Activated T-helper 1 cell treated with anti-CD3 and anti-CD28 coated beads, Interleukin-2, amount 50 U/mL, for 16 hours (primary cell): ENCODE measurements around the gene ZNF71.
A peak's percentile ranks its signal among the peaks of the same experiment; 100 is the strongest.

ENCODE experiments used
- DNase-seq, 2 donors: peaks; one replicate each; pipeline ENCODE4 v3.0.0-alpha.2; 2020; ENCODE audit warnings: low read depth in 1 of 2, low spot score in 1 of 2

The ZNF71 gene

DNA sequence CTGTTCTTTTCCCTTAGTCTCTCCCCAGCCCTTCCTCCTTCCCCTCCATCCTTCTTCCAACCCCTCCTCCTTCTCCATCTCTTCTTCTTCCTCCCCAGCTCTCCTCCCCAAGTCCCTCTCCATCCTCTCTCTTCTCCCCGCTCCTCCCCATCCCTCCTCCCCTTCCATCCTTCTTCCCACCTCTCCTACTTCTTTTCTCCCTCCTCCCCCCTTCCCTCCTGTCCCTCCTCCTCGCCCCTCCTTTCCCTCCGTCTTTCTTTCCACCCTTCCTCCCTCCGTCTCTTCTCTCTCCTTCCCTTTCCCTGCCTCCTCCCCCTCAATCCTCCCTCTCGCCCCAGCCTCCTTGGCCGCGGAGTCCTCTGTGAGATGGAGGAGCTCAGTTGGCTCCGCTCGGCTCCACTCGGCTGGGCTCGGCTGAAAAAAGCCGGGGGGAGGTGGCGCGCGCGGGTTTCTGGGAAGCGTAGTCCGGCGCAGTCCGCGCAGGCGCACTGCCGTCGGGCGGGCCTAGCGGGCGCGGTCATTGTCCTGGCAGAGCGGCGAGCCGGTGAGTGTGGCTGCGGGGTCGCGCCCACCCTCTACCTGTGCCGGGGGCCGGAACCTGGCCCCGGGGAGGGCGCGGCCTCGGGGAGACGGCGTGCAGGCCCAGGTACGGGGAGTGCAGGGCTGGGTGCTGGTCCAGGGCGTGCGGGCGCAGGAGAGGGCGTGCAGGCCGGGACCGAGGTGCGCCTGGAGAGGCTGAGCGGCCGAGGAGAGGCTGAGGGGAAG, at the start of gene ZNF71:
Gene ZNF71, plus strand, starts transcription at position 520 of the 765 bp plus-strand sequence. CDS start 6,257 bp downstream, outside the sequence.
- peak; percentile 68 to 77 for DNase-seq

DNA sequence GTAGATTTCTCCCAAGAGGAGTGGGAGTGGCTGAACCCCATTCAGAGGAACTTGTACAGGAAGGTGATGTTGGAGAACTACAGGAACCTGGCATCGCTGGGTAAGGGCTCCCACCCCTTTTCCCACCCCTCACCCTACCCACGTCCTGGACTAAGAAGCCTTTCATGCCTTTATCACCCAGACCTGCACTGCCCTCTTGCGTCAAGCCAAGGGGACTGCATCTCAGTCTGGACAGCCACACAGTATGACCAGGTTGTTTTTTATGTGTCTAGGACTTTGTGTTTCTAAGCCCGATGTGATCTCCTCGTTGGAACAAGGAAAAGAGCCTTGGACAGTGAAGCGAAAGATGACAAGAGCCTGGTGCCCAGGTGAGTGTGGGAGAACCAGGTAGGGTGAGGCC, 47.6 kb upstream of the ZNF71 start:
- DNase-seq: no peak

DNA sequence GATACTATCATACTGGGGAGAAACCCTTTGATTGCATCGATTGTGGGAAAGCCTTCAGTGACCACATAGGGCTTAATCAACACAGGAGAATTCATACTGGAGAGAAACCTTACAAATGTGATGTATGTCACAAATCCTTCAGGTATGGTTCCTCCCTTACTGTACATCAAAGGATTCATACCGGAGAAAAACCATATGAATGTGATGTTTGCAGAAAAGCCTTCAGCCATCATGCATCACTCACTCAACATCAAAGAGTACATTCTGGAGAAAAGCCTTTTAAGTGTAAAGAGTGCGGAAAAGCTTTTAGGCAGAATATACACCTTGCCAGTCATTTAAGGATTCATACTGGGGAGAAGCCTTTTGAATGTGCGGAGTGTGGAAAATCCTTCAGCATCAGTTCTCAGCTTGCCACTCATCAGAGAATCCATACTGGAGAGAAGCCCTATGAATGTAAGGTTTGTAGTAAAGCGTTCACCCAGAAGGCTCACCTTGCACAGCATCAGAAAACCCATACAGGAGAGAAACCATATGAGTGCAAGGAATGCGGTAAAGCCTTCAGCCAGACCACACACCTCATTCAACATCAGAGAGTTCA, 40.7 kb upstream of the ZNF71 start:
- no peak for DNase-seq

DNA sequence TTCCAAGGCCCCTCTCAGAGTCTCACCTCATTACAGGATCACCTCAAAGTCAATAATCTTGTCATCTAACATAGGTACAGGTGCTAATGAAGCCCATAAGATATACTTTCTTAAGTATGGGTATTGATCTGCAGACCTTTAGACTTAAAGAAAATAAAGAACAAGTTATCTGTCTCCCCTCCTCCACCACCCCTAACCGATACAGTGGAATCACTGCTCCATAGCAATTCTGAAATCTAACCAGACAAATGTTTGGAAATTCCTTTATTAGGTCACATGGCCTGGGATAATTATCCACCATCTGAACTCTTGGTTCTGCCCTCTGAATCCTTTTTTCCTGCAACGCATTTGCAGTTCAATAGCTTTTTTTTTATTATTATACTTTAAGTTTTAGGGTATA, 32.3 kb upstream of the ZNF71 start:
- DNase-seq: no peak

DNA sequence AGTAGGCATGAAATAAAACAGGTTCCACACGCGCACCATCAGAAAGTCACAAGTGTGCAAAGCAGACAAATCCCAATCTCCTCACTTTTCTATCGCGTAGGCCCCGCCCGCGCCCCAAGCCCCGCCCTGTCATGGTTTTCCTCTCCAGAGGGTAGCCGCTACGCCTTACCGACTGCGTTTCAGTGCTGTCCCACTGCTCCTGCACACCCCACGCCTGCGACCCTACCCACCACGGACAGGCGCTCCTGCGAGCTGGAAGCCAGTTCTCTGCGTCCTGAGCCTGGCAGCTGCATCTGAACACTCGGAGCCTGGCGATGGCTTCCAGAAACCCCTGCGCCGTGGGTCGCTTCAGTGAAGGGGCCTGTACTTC, 28.2 kb upstream of the ZNF71 start:
- DNase-seq: peak; percentile 6

DNA sequence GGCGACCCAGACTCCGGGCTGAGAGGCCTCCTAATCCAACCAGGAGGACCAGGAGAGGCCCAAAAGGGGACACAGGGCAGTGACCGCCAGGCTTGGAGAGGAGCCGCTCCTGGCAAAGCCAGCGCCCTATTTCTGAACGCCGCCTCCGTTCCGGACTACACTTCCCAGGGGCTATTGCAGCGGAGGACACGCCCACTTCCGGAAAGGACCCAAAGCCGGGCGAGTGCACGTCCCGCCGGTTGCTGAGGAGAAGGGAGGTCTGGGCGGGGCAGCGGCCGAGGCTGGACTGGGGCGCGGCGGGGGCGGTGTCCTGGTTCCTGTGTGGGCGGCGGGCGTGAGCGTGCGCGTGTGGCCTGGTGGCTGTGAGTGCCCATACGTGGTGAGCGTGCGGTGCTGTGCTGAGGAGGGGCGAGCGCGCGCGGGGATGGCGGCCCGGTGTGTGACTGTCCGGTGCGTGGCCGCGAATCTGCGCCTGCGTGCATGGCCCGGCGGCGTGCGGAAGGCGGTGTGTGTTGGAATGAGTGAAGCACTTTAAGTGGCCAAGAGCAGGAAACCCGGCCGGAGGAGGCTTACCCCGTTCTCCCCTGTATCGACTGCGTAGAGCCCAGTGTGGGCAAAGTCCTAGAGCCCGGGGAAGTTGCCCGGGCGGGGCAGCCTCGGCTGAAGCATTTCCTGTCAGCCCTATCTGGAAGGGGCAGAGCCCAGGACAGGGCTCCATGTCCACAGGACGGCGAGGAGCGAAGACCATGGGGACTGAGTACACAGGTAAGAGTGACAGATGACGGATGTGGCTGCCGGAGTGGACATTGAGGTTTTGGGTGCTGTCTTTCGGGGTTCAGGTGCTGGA, 27.6 kb upstream of the ZNF71 start, which contains the start of gene ZNF470:
Gene ZNF470, plus strand, starts transcription at position 195 of the 847 bp plus-strand sequence. CDS start 2,844 bp downstream, outside the sequence.
- DNase-seq: peak; percentile 72 to 77

DNA sequence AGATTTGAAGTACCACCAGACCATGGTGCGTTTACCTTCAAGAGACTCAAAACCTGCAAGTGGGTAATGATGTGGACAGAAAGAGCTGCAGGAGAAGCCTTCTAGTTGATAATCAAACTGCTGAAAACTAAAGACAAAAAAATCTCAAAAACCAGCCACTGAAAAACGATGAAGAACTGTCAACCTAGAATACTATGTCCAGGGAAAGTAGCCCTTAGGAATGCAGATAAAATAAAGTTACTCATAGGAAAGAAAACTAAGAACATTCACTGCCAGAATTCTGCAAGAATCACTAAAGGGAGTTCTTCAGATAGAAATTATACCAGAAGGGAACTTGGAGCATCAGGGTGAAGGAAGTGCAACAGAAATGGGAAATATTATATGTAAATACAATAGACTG, 22.5 kb upstream of the ZNF71 start:
- no peak for DNase-seq

DNA sequence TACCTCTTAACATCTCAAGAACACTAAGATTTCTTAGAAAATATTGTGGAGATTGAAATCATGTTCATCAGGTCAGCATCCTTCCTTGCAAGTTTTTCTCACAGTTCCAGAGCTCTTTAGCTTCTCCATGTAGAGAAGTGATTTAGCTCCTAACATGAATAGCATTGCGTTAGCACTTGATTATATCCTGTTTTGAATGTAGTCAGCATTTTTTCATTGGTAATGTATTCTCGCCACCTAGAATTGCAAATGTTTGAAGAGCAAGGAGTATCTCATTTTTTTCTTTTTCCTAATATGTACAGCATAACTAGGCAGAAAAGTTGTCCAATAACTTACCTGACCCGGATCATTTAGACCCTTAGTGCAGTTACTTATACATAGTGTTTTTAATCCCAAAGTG, 21.2 kb upstream of the ZNF71 start:
- no peak for DNase-seq

DNA sequence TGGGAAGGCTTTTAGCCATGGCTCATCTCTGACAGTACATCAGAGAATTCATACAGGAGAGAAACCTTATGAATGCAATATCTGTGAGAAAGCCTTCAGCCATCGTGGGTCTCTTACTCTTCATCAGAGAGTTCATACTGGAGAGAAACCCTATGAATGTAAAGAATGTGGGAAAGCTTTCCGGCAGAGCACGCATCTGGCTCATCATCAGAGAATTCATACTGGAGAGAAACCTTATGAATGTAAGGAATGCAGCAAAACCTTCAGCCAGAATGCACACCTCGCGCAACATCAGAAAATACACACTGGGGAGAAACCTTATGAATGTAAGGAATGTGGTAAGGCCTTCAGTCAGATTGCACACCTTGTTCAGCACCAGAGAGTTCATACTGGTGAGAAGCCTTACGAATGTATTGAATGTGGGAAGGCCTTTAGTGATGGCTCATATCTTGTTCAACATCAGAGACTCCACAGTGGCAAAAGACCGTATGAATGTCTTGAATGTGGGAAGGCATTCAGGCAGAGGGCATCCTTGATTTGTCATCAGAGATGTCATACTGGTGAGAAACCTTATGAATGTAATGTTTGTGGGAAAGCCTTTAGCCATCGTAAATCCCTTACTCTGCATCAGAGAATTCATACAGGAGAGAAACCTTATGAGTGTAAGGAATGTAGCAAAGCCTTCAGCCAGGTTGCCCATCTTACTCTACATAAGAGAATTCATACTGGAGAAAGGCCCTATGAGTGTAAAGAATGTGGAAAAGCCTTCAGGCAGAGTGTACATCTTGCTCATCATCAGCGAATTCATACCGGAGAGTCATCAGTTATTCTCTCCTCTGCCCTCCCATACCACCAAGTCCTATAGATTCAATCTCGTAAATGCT, 17.1 kb upstream of the ZNF71 start:
- DNase-seq: no peak

DNA sequence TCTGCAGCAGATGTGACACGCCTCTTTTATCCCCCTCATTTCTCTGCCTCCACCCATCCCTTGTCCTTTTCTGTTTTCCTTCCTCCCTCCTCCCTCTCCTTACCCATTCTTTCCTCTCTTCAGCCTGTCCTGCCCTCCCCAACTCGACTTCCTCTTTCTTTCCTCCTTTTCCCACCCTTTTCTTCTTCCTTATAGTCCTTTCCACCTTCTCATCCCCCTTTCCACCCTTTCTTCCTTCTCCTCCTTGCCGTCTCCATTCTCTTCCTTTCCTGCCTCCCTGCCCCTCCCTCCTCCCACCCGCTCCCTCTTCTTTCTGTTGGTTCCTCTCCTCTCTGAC, 688 bp upstream of the ZNF71 start:
- DNase-seq: no peak

DNA sequence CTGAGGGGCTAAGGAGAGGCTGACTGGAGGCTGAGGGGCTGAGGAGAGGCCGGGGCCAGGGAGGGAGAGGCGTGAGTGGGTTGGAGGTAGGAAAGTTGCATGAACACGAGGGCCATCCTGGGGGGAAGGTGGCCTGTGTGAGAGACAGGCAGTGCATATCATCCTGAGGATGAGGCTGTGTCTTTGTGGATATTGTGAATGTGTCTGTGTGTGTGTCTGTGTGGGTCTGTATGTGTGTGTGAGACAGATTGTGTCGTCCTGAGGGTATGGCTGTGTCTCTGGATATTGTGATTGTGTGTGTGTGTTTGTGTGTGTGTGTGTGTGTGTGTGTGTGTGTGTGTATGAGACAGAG, 422 bp downstream of the ZNF71 start:
- DNase-seq: no peak

DNA sequence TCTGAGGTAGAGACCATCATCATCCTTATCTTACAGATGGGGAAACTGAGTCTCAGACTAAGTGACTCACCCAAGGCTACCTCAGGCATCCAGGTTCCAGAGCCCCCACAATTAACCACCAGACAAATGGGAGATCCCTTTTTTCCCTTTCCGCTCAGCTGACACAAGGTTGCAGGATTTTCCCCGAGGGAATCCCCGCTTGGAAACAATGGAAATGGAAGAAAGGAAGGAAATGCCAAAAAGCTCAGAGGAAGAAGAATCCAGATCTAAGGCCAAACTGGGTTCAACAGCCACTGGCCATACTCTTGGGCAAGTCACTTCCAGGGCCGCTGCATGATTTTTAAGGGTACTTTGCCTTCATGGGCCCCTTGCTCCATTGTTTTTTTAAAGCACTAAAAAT, 1.6 kb downstream of the ZNF71 start:
- no peak for DNase-seq

DNA sequence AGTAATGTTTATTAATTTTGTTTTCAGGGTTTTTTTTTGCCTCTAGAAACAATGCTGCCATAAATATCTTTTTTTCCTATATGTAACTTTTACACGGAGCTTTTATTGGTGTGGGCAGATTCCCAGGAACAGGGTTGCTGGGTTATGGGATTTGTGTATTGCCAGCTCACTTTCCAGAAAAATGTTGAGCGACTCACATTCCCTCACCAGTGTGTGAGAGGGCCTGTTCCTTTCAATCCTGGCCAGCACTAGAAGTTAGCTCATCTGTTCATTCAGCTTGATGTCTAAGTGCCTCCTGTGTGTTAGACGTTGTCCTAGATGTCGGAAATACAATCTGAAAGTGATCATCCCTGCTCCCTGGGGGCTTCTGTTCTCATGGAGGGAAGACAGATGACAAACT, 2.6 kb downstream of the ZNF71 start:
- no peak for DNase-seq

DNA sequence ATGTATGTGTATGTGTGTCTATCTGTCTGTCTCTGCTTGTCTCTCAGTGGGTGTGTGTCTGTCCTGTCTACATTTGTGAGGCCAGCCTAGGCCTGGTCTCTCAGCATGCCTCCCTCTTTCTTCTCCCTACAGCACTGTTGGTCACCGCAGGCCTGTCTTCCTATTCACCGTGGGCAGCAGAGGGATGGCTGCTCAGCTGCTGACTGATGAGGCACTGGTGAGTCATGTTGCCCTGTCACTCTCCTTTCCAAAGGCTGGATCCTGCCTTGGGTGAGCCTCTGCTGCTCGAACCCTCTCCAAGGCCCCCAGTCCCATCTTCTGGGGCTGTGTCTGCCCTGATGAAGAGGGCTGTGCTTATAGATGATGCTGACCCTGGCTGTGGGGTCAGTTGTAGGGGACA, 6.3 kb downstream of the ZNF71 start:
- no peak for DNase-seq

DNA sequence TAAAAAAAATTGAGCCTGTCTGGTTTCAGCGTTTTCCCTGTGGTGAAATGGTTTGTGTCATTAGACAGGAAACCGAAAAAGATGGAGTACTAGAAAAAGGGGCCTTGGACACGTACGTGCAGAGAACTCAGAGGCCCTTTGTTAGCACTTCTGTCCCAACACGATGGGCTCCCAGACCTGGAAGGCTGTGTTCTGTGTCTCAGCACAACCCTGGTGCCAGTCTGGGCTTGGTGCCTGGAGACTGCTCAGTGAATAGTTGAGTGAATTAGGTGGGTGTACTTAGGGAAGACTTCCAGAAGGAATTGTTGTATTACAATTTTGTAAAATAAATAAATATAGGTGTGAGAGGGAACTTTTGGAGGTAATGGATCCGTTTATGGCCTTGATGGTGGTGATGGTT, 8.7 kb downstream of the ZNF71 start:
- DNase-seq: no peak

DNA sequence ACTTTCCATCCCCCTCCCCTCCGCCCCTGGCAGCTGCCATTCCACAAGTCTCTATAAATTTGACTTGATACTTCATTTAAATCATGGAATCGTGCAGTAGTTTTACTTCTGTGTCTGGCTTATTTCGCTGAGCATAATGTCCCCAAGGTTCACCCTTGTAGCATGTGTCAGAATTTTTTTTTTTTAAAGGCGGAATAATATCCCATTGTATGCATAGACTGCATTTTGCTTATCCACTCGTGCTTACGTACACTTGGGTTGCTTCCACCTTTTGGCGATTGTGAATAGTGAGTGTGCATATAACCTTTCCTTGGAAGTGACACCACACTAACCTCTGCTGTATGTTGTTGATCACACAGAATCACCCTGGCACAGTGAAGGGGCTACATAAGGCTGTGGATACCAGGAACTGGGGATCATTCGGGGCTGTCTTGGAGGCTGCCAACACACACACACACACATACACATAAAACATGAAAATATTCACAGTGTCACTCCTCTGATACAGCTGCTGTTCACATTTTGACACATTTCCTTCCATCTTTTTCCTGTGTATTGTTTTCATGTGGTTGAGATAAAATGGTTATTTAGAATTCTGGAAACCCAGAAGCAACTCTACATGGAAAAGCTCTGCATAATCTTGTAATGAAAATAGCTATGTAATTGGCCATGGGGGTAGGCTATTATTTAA, 13.3 kb downstream of the ZNF71 start:
- no peak for DNase-seq

DNA sequence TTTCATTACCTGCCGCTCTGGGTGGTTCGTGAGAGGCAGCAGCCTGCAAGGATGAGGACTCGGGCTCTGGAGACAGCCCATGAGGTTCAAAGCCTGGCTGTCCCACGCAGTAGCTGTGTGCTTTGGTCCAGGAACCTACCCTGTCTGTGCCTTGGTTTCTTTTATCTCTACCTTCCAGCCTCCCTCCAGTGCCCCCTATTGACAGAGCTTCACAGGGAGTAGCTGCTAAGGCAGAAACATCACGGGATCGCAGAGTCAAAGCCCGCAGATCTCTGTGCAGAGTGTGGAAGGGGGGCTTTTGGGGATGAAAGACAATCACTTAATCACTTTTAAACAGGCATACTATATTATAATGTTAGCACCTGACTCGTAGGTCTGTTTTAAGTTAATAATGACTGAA, 16.2 kb downstream of the ZNF71 start:
- no peak for DNase-seq

DNA sequence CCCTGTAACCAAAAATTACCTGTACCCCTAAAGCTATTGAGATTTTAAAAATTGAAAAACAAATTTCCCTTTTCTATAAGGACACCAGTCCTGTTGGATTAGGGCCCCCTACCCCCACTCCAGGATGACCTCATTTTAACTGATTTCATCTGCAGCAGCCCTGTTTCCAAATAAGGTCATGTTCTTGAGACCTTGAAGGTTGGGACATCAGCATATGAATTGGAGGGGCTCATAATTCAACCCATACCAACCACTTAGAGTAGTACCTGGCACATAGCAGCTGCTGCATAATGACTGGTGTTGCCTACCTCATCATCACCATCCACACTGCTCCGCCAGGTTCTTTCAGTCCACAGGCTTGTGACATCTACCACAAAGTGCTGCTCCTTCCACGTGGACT, 17.6 kb downstream of the ZNF71 start:
- no peak for DNase-seq

DNA sequence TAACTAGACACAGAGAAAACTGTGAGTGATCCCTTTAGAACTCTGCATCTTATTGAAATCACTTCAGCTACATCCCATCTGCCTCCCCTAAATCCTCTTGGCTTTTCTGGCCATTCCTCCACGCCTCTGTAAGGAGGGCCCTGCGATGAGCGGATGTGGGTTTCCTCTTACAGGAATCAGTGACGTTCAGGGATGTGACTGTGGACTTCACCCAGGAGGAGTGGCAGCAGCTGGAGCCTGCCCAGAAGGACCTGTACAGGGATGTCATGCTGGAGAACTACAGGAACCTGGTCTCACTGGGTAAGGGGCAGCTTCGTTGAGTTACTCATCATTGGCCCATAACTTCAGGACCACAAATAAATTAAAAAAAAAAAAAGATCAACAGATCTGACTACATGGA, 18.5 kb downstream of the ZNF71 start:
- no peak for DNase-seq

DNA sequence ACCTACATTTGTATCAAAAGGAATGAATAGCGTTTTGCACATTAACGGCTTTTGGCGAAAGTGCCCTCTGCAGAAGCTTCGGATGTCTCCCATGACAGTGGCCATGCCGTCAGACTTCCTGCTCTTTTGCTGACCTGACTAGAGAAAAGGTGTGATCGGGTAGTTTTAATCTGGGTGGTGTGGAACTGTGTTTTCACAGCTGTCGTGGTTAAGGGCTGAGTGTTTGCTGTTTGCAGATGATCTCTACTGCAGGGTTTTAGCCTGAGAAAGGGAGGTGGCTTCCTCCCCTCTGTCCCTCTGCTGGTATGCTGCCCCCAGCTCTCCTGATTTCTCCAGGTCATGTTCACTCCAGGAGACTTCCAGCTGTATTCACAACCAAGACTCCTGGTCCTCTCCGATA, 22.4 kb downstream of the ZNF71 start:
- no peak for DNase-seq

DNA sequence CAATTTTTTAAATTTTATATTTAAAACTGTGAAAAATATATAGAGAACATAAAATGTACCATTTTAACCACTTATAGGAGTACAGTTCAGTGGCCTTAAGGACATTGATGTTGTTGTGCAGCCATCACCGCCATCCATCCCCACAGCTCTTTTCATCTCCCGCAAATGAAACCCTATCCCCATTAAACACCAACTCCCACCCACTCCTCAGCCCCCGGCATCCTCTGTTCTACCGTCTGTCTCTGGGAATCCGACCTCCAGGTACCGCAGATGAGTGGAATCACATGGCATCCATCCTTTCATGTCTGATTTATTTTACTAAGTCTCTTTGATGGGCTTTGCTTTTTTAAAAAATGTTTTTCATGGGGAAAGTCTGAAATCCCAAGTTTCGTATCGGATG, 24.0 kb downstream of the ZNF71 start:
- no peak for DNase-seq
